GM21360 (cell line): ENCODE measurements around the gene GJD2.

Source experiments
- ATAC-seq: cut with Tn5 transposase; IDR thresholded peaks from one replicate; pipeline ENCODE4 v1.9.1; 2021; ENCODE audit warnings: mild to moderate bottlenecking, moderate library complexity; ENCODE audit not compliant: unreplicated experiment

Gene GJD2

DNA sequence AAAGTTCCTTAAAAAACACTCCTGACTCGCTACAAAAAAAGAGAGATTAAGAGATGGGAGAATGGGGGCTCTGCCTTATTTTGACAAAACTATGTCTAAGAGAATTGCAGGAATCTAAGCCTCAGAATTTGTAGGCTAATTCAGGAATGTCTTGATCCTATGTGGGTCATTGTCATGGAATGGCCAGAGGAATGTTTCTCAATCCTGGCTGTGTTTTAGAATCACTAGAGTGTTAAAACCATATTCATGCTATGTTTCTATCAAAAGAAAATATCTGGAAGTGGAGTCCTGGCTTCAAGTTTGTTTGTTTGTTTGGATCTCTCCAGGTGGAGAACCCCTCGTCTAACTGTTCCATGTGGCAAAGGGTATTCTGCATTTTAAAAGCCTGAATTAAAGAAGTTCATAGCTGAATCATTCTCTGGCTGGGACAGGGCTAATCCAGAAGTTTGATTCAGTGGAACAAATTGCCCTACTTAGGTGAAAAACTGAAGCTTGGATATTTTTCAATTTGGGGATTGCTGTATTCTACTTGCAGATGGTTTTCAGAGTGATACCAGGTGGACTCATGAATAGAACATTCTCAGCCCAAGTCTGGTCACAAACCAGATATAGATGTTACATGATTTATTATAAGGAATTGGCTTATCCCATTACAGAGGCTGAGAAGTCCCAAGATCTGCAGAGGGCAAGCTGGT, 28.2 kb downstream of the GJD2 start:
- no peak for ATAC-seq

- ATAC-seq, result no peak
Observed at GRCh38 chr15:34725556-34725955, 29.2 kb downstream of the GJD2 start.

DNA sequence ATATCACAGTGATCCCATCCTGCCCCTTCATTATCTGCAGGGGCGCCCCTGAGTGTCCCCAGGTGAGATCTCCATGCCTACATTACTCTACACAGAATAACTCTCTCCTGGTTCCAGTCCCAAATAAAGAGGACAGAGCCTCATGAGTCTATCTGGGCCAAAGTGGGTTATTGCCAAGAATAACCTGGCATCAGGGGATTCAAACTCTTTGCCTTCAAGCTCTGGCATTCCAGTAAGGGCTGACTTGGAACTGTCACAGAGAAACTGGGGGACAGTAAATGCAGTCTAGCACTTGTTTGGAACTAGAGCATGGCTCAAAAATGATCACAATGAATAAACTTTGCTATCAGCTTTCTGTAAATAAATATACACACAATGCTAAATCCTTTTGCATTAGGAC, 30.3 kb downstream of the GJD2 start:
- ATAC-seq, result no peak

- no peak for ATAC-seq
Observed at GRCh38 chr15:34722439-34722836, 32.4 kb downstream of the GJD2 start.

DNA sequence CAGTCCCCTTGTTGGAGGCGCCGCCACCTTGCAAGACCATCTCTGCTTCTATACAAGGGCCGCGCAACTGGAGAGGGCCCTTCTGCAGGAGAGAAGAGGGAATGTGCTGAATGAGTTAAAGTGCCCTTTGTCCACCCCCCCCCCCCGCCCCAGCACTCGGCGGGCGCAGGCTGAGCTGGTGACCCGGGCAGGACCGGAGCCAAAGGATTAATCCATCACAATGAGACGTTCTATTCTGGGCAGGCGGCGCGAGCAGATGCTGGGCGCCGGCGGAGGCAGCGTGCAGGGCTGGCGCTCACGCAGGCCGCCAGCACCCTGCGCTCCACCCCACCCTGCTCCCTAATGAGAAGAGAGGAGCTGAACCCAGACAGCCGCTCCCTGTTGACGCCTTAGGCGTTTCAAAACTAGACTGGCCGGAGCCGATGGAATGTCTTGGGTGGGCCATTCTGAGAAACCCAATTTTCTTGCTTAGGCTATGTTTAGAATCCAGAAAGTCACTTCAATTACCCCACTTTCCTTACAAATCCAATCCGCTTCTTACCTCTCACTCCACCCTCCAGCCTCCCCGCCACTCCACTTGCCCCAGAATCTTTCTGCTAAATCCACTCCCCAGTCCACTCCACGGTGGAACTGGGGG, 32.9 kb downstream of the GJD2 start:
- ATAC-seq, result no peak

DNA sequence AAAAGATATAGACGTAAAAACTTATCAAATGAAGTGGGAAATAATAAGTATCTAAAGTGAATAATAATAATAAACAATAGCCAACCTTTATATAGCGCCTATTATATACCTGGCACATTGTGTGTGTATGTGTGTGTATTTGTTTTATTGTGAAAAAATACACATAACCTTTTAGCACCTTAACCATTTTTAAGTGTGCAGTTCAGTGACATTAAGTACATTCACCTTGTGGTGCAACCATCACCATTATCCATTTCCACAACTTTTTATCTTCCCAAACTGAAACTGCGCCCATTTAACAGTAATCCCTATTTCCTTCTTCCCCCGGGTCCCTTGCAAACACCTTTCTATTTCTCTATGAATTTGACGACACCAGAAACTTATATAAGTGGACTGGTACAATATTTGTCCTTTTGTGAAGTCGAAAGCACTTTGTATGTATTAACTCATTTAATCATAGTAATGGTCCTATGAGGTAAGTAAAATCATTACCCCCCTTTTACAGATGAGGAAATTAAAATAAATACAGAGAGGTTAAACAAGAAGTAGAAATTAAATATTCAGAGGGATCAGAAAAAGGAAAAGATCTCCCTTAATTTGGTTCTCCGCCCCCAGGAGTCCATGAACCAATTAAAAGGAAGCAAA, 33.5 kb downstream of the GJD2 start:
- ATAC-seq, result no peak

DNA sequence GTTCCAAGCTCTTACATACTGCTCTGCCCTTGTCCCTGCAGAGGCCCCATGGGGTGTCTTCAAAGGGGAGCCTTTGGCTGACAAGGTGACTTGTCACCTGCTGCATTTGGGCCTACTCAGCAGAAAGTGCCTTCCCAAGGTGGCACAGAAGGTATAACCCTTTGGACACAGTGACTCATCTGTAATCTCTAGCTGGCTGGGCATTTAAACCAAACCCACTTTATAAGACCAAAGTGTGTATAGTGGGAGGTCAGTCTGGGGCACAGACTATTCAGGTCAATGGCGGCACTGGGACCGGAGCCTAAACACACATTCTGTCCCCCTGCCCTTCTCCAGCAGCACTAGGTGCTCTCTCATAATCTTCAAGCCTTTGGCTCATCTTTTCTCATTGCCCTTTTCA, 35.1 kb downstream of the GJD2 start:
- no peak for ATAC-seq

DNA sequence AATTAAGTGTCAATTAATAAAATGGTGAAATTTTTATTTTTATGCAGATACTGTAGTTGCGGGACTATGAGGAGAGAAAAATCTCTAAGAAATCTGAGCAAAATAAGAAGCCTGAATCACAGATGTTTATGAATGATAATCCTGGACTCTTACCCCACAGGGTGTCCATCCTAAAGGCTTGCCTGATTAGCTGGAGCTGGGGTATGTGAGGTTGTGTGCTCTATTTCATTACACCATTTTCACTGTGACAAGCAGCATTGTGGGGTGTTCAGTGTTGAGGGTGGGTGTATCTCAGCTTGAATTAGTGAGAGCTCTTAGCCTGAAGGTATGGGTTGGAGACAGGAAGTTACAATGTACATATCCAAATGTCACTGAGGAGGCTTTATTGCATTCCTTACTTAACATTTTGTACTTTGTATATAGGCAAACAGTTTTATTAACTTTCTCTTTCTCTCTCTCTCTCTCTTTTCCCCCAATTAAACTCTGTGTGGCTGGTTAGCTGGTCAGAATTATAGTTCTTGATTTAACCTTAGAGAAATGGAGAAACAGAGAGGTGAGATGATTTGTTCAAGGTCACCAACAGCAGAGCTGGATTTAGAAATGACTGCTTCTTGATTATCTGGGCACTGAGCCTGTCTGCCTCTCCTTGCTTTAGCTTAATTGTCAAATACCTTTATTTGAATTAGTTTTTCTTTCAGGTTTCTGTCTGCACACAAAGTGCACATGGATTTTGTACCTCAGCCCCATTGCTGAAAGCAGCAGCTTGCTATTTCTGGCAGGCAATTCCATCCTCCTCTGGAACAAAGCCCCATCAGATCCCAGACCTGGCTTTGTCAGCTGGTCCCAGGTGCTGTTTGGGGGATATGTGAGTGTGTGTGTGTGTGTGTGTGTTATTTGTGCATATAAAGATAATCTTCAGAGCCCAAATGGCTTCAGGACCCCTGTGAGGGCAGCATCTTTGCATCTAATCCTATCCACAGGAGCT, 35.8 kb downstream of the GJD2 start:
- ATAC-seq, result no peak

GRCh38 chr15:34717729-34718128, 37.1 kb downstream of the GJD2 start:
- no peak for ATAC-seq

- ATAC-seq, result no peak
Observed at GRCh38 chr15:34716111-34716510, 38.7 kb downstream of the GJD2 start.

GRCh38 chr15:34714476-34715121, 40.2 kb downstream of the GJD2 start:
- no peak for ATAC-seq

- ATAC-seq, result no peak
Observed at GRCh38 chr15:34713635-34714034, 41.2 kb downstream of the GJD2 start.

DNA sequence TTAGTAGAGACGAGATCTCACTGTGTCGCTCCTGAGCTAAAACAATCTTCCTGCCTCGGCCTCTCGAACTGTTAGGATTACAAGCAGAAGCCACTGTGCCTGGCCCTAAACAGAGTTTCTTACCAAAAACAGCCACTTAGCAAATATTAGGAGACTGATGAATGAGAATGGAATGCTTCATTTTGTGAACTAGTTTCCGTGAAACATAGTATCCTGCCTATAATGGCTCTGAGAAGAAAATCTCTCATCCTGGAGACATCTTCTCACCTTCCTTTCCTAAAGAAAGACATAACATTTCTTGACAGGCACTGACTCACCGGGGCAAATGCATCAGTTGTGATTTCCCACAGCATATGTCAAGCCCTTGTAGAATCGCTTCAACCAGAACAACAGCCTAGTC, 44.9 kb downstream of the GJD2 start:
- ATAC-seq, result no peak

- ATAC-seq, result no peak
Observed at GRCh38 chr15:34708422-34708821, 46.4 kb downstream of the GJD2 start.

- no peak for ATAC-seq
Observed at GRCh38 chr15:34701536-34701935, 53.3 kb downstream of the GJD2 start.
